KOPT-K1 (cell line): ENCODE results near the gene SMAD7.
"Not testable (repeated sequence)": the region's sequence is repeated elsewhere in the genome, so short reads cannot be mapped to it uniquely, and the experiment has no call there.

Experiments
- H3K27ac ChIP-seq: fragments of 200-600 bp; sonication (generic); 2 replicates; pipeline ENCODE4 v1.5.1; 2016; ENCODE audit warnings: antibody characterized with exemption, mild to moderate bottlenecking, low read depth, low read length; ENCODE audit not compliant: poor library complexity, severe bottlenecking
- H3K36me3 ChIP-seq: fragments of 200-600 bp; sonication (generic); 2 replicates; pipeline ENCODE4 v1.5.1; 2017; ENCODE audit warnings: antibody characterized with exemption, mild to moderate bottlenecking, low read length, moderate library complexity; ENCODE audit not compliant: insufficient read depth
- H3K9me3 ChIP-seq: fragments of 200-600 bp; sonication (generic); 2 replicates; pipeline ENCODE4 v1.5.1; 2017; ENCODE audit warnings: antibody characterized with exemption, low read length, mild to moderate bottlenecking; ENCODE audit not compliant: insufficient read depth, poor library complexity, severe bottlenecking

The SMAD7 gene

GRCh38 chr18:48874233-48874632, 76.5 kb downstream of the SMAD7 start:
- no peaks in the 10 kb centered on the region for H3K36me3 ChIP-seq
- no peaks in the 10 kb centered on the region for H3K9me3 ChIP-seq
- no peak overlapping the region for H3K27ac ChIP-seq

DNA sequence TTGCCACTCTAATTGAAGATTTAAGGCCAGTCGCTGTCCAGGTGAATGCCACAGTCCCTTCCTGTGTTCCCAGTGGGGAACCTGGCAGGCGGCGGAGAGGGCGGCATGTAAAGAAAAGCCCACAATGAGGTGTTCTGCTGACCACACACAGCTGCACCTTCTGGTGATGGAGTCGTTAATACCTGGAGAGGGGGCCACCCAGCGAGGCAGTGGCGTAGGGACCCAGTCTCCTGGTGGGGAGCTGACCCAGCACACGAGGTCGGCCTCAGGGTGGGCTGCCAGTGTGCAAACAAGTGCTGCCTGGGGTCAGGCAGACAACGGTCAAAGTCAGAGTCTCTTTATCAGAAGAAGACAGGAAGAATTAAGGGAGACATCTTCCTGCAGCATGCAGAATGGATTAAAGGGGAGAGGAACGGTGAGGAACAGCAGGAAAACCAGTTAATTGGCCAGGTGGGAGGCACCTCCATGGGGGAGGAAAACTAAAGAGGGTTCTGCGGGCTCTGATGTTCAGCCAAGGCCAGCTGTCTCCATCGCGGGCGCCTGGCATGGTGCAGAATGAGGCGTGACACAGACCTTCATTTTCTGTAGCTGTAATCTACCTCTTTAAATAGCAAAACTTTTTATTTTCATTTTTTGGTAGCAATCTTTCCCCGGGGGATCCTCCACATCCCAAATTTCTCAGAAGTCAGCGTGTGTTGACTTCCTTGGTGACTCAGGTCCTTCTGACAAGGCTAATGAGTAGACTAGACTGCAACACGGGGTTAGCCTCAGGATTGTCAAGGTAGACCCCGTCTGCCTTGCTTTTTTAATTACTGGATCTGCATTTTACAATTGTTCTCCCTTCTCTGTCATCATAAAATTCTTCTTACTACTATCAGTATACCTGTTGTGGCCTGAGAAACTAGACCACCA, 78.3 kb downstream of the SMAD7 start:
- Histone ChIP-seq H3K36me3 (no peaks in the 10 kb centered on the region), H3K9me3 (no peaks in the 10 kb centered on the region), H3K27ac (no peak overlapping the region)

DNA sequence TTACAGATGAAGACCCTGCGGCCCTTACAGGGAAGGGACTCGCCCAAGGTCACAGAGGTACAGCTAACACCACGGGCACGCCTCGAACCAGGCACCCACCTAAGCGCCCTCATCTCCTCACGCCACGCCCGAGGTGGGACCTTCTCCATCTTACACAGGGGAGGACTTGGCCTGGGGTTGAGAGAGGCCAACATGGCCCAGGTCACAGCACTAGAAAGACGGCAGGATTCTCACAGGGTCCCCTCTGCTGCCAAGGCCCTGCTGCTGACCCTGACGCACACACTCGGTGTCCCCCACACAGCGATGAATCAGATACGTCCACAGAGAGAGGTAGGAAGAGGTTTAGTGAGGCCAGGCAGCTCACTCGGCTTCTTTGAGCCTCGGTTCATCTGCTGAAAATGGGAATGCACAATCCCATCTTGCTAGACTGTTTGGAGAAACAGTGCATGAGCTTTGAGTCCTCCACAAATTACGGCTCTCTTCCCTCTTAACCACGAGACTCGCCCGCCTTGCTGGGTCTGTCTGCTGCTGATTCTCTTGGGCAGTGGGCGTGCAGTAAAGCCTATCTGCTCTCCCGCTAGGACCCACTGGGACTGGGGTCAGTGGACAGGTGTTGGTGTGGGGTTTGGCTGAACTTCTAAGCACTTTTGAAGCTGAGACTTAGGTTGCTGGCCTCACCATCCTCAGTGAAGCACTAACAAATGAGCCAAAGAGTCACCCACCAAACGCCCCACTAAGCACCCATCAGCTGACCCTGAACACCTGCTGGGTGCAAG, 79.2 kb downstream of the SMAD7 start:
- no peaks in the 10 kb centered on the region for H3K9me3 ChIP-seq
- H3K36me3 ChIP-seq, result no peaks in the 10 kb centered on the region
- H3K27ac ChIP-seq, result no peak overlapping the region

- H3K27ac ChIP-seq, H3K9me3 ChIP-seq, H3K36me3 ChIP-seq: not testable (repeated sequence)
These were observed 79.8 kb downstream of the SMAD7 start for GRCh38 chr18:48870926-48871325.
